ENCODE measurements around the gene LRRC10B.

DNA sequence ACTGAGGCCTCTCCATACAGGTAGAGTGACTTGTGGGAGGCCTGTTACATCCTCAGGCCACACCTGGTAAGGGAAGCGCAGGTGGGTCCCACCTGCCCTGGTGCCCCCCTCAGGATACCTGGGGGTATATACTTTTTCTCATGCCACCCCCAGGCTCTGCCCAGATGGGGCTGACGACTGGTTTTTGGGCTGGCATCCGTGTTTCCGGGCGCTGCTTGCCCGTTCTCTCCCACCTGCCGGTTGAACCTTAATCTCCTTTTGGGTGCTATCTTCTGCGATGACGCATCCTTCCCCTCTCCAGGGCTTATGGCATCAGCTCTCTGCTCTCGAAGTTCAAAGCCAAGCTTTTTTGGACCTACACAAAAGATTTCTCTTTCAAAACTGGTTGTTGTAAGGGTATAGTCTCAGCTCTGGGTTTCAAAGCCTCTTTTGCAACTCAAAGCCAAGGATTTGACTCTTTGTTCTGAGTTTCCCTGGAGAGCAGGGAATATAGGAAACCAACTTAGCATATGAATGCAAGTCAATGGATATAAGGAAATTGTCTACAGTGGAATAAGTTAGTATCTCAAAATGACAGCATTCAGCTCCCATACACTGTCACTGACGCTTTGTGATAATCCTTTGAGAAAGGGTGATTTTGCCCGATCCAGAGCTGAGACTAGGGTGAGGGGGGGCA, 8.6 kb upstream of the LRRC10B start:
- TF ChIP-seq, protein P1, sequence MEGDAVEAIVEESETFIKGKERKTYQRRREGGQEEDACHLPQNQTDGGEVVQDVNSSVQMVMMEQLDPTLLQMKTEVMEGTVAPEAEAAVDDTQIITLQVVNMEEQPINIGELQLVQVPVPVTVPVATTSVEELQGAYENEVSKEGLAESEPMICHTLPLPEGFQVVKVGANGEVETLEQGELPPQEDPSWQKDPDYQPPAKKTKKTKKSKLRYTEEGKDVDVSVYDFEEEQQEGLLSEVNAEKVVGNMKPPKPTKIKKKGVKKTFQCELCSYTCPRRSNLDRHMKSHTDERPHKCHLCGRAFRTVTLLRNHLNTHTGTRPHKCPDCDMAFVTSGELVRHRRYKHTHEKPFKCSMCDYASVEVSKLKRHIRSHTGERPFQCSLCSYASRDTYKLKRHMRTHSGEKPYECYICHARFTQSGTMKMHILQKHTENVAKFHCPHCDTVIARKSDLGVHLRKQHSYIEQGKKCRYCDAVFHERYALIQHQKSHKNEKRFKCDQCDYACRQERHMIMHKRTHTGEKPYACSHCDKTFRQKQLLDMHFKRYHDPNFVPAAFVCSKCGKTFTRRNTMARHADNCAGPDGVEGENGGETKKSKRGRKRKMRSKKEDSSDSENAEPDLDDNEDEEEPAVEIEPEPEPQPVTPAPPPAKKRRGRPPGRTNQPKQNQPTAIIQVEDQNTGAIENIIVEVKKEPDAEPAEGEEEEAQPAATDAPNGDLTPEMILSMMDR (IDR thresholded peaks at IDR 0.05; ENCODE audit: low read depth, low read length): no peak
- TF ChIP-seq EZH2phosphoT487 (IDR thresholded peaks at IDR 0.05; ENCODE audit: low read depth): no peak

All from OCI-LY3 (cell line).